CD4-positive, CD25-positive, alpha-beta regulatory T cell (primary cell): Measurements from ENCODE around the gene ZNF814. TPM values are rescaled to one million over a fixed set of nuclear protein-coding genes. Genes with fewer than 3 reads are reported as not detected.
"Not testable (repeated sequence)": the region's sequence is repeated elsewhere in the genome, so short reads cannot be mapped to it uniquely, and the experiment has no call there.

Experiments
- ATAC-seq, 2 donors: fragments of 150-1000 bp; cut with Tn5 transposase; one replicate each; pipeline ENCODE4 v1.10.0; 2021; ENCODE audit warnings: low read depth in 2 of 2, moderate number of reproducible peaks in 2 of 2, moderate library complexity in 1 of 2
- DNase-seq, 3 donors: peaks; one replicate each; pipeline versions ENCODE4 v3.0.0 to v3.0.0-alpha.2; 2012 to 2022; ENCODE audit warnings: mixed read lengths in 1 of 3
- H3K27ac ChIP-seq: one replicate; pipeline ENCODE4 v1.7.0; 2013; ENCODE audit warnings: mild to moderate bottlenecking, low read length; ENCODE audit not compliant: insufficient read depth, poor library complexity, severe bottlenecking
- H3K27me3 ChIP-seq: one replicate; pipeline ENCODE4 v1.7.0; 2013; ENCODE audit warnings: low read length; ENCODE audit not compliant: control insufficient read depth, insufficient read depth
- H3K36me3 ChIP-seq: one replicate; pipeline ENCODE4 v1.7.0; 2013; ENCODE audit warnings: mild to moderate bottlenecking, low read length, moderate library complexity; ENCODE audit not compliant: control insufficient read depth, insufficient read depth
- H3K4me1 ChIP-seq: 2 replicates; pipeline ENCODE4 v1.7.0; 2013; ENCODE audit warnings: mild to moderate bottlenecking, low read length; ENCODE audit not compliant: insufficient read depth, control insufficient read depth, poor library complexity, severe bottlenecking
- H3K4me3 ChIP-seq: one replicate; pipeline ENCODE4 v1.7.0; 2013; ENCODE audit warnings: low read depth, mild to moderate bottlenecking, low read length, moderate library complexity
- H3K9me3 ChIP-seq, 2 experiments: 1 replicate in 1 of 2; 2 replicates in 1 of 2; pipeline ENCODE4 v1.7.0; 2013; ENCODE audit warnings: low read length in 2 of 2, mild to moderate bottlenecking in 1 of 2, moderate library complexity in 1 of 2; ENCODE audit not compliant: control insufficient read depth in 2 of 2
- H3K27ac Mint-ChIP-seq, 3 donors: one replicate each; pipeline ENCODE4 v1.8.0; 2020 to 2022; ENCODE audit warnings: mild to moderate bottlenecking in 3 of 3, mixed read lengths in 3 of 3, moderate library complexity in 2 of 3
- H3K27me3 Mint-ChIP-seq: one replicate; pipeline ENCODE4 v1.8.0; 2022; ENCODE audit warnings: mild to moderate bottlenecking, mixed read lengths
- H3K36me3 Mint-ChIP-seq: one replicate; pipeline ENCODE4 v1.8.0; 2020; ENCODE audit warnings: mixed read lengths
- H3K4me1 Mint-ChIP-seq, 4 donors: one replicate each; pipeline ENCODE4 v1.8.0; 2020 to 2022; ENCODE audit warnings: mixed read lengths in 4 of 4, mild to moderate bottlenecking in 1 of 4
- H3K4me3 Mint-ChIP-seq, 4 donors: one replicate each; pipeline ENCODE4 v1.8.0; 2020 to 2022; ENCODE audit warnings: mild to moderate bottlenecking in 4 of 4, mixed read lengths in 4 of 4, moderate library complexity in 3 of 4
- H3K9me3 Mint-ChIP-seq, 7 donors: one replicate each; pipeline ENCODE4 v1.8.0; 2020 to 2022; ENCODE audit warnings: mixed read lengths in 7 of 7, mild to moderate bottlenecking in 3 of 7, moderate library complexity in 2 of 7
- polyA plus RNA-seq, 4 donors: library from polyadenylated mRNA; unstranded; fragments of 300-500 nt; fragmentation: Illumina TruSeq; gene quantifications; one replicate each; pipeline ENCODE4 v1.2.3, GENCODE V29; 2021
- total RNA-seq: library from RNA; stranded (reverse); gene quantifications from one replicate; pipeline ENCODE4 v1.2.3, GENCODE V29; 2022

Gene ZNF814
- total and polyA plus RNA-seq, 5 donors from 2014 or later = 3.1 to 13.4 (median 11.1) TPM

DNA sequence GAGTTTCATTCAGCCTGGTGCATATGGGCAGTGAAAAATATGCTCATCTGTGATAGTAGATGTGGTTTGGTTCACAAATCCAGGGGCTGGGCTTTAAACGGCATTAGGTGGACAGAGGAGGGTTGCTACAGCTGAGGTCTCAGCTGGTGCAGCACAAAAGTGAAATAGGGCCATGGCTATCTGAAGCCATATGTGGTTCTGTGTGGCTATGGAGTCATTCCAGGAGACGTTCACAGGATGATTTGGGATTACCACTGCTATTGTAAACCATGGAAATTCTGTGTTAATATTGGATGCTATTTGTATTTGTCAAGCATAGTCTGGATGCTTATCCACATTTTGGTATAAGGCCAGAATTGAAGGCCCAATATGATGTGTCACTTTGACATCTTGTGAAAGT is 34.7 kb downstream of the ZNF814 start:
- not testable (repeated sequence) for H3K27ac Mint-ChIP-seq, DNase-seq, H3K27me3 Mint-ChIP-seq, ATAC-seq, H3K27me3 ChIP-seq, H3K4me3 Mint-ChIP-seq, H3K4me3 ChIP-seq, H3K27ac ChIP-seq
- Histone ChIP-seq H3K4me1 (peaks cover 15% of the 10 kb centered on the region), H3K9me3 (peaks cover 20 to 37% of the 10 kb centered on the region in 2 experiments), H3K36me3 (peaks cover 56% of the 10 kb centered on the region)
- H3K9me3 Mint-ChIP-seq = peaks cover 0 to 48% (median 20%) of the 10 kb centered on the region in 7 donors
- H3K36me3 Mint-ChIP-seq = peaks cover 61% of the 10 kb centered on the region
- peaks cover 17 to 37% (median 25%) of the 10 kb centered on the region in 4 donors for H3K4me1 Mint-ChIP-seq

DNA sequence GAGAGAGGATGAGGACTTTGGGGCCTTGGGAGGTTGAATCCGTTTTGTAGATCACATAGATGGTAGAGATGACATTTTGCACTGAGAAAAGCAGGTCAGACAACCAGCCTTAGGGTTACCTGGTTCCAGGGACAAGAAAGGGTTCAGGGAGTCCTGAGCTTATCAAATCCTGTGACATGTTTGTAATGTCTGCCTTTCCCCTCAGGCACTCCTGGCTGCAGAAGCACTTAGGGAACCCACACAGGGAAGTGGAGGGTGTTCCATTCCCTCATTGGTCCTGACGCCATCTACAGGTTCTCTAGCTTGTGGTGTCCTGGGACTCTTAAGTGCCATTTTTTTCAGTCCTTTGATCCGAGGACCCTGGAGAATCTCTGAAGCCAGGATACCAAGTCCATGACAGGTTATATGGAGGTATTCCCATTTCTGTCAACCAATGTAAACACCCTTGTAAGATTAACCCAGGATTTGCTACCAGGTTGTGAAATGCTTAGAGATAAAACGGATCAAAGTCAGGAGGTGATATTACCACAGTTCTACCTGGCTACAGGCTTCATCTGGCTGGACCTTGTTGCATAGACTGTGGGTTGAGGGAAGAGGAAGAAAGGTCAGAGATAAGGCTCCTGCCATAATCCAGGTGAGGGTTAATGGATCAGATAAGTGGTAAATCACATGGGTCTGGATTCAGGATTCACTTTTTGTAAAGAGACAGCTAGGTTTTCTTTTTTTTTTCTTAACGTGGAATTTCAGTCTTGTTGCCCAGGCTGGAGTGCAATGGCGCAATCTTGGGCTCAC is 36.8 kb downstream of the ZNF814 start:
- H3K4me3 ChIP-seq, DNase-seq, H3K27me3 Mint-ChIP-seq, ATAC-seq, H3K27ac ChIP-seq, H3K27me3 ChIP-seq: not testable (repeated sequence)
- Mint-ChIP-seq H3K27ac (peak overlapping the region in 1 of 3 donors; percentile 47), H3K4me1 (peaks cover 17 to 38% (median 26%) of the 10 kb centered on the region in 4 donors), H3K36me3 (peaks cover 47% of the 10 kb centered on the region), H3K4me3 (peak overlapping the region in 1 of 4 donors; percentile 22), H3K9me3 (peaks cover 0 to 38% (median 15%) of the 10 kb centered on the region in 7 donors)
- Histone ChIP-seq H3K4me1 (peaks cover 15% of the 10 kb centered on the region), H3K36me3 (peaks cover 38% of the 10 kb centered on the region), H3K9me3 (peaks cover 14 to 23% of the 10 kb centered on the region in 2 experiments)

DNA sequence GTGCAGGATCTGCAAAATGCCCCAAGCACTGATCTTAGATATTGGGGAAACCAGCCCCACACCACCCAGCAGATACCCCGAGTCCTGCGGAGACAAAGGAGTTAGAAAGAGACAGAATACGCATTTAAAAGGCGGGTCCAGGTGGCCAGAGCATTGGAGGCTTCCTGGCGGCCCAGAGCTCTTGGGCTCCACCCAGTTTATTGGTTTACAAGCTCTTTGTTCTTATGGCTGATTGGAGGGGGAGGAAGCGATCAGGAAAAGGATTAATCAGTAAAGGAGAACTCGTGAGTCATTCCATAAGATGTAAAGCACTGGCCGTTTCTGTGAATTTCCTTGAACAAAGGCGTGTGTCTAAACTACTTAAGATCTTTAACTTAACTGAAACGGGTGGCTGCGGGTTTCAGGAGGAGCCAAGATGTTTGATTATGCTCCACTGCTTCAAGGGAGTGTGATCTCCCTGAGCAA is 38.3 kb downstream of the ZNF814 start:
- H3K9me3 Mint-ChIP-seq = peaks cover 0 to 29% (median 12%) of the 10 kb centered on the region in 7 donors
- peak overlapping the region; percentile 91 to 95 (median 94) for H3K4me3 Mint-ChIP-seq
- Histone ChIP-seq H3K27ac (peak overlapping the region; percentile 89), H3K27me3 (no peaks in the 10 kb centered on the region), H3K36me3 (peaks cover 24% of the 10 kb centered on the region), H3K4me3 (peak overlapping the region; percentile 92), H3K9me3 (peaks cover 9 to 10% of the 10 kb centered on the region in 2 experiments), H3K4me1 (peaks cover 15% of the 10 kb centered on the region)
- peaks cover 37% of the 10 kb centered on the region for H3K36me3 Mint-ChIP-seq
- peak in 2 of 3 donors; percentile 4 to 27 for DNase-seq
- peaks cover 17 to 38% (median 27%) of the 10 kb centered on the region in 4 donors for H3K4me1 Mint-ChIP-seq
- no peaks in the 10 kb centered on the region for H3K27me3 Mint-ChIP-seq
- no peak for ATAC-seq
- peak overlapping the region; percentile 84 to 98 (median 97) for H3K27ac Mint-ChIP-seq

DNA sequence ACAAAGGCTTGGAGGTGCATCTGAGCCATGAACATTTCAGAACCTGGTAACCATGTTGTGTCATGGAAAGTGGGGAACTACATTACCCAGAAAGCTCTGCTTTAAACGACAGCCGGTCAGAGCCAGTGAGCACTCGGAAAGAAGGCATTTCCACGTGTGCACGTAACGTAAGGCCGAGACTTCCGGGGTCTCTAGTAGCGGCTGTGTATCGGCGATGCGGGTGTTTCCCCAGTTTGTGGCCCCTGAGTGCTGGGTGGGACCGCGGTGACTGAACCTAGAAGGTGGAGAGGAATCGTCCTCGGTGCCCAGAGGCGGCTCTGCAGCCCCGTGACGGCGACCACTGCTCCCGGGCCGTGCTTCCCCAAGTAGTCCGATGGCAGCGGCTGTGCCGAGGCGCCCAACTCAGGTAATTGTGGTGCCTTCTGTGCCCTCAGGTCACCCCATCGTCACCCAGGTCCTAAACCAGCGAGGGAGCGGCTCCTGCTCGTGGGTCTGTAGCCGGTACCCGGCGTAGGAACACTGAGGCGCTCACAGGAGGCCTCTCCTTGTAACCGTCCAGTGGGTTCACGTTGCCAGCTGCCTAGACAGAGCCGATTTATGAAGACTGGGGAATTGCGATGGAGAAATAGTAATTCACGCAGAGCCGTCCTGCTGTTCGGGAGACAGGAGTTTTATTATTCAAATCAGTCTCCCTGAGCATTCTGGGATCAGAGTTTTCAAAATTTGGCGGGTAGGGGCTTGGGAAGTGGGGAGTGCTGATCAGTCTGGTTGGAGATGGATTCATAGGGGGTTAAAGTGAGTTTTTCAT is 39.0 kb downstream of the ZNF814 start, which contains the start of gene ZNF587:
ZNF587 (plus strand) TSS at position 194 of the 808 bp plus-strand sequence; CDS start at position 374, 180 bp downstream.
- peaks cover 17 to 38% (median 27%) of the 10 kb centered on the region in 4 donors for H3K4me1 Mint-ChIP-seq
- H3K36me3 Mint-ChIP-seq = peaks cover 37% of the 10 kb centered on the region
- not testable (repeated sequence) for H3K9me3 ChIP-seq, H3K27me3 Mint-ChIP-seq, H3K27me3 ChIP-seq
- peaks cover 18% of the 10 kb centered on the region for H3K36me3 ChIP-seq
- H3K27ac ChIP-seq = peak within 1 kb of the TSS; percentile 89
- peaks cover 0 to 28% (median 11%) of the 10 kb centered on the region in 7 donors for H3K9me3 Mint-ChIP-seq
- H3K27ac Mint-ChIP-seq = peak within 1 kb of the TSS; percentile 95 to 98 (median 97)
- peak; percentile 77 to 93 (median 87) for DNase-seq
- peak; percentile 100 for ATAC-seq
- peak within 1 kb of the TSS; percentile 91 to 95 (median 94) for H3K4me3 Mint-ChIP-seq
- H3K4me3 ChIP-seq = peak within 1 kb of the TSS; percentile 92
- H3K4me1 ChIP-seq = peaks cover 15% of the 10 kb centered on the region

DNA sequence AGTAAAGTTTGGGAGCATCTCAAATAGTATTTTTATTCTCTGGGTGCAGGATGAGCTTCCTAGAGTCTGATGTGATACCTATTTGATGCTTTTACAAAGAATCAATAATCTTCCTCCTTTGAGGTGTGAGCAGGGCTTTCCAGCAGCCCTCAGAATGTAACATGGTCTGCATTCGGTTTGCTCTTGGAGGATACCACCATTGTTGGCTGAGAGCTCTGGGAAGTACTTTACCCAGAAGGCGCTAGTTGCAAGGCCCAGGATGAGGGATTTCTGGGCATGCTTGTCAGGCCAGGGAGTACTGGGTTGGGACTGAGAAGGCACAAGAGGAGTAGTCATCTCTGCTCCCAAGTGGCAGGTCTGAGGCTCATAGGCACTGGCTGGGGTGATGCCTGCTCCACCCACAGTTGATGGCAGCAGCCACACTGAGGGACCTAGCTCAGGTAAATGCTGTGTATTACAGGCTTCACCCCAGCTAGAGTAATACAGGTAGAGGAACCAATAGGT is 39.6 kb downstream of the ZNF814 start:
- H3K27me3 ChIP-seq, H3K27me3 Mint-ChIP-seq, H3K9me3 ChIP-seq, ATAC-seq, DNase-seq: not testable (repeated sequence)
- Histone ChIP-seq H3K4me1 (peaks cover 15% of the 10 kb centered on the region), H3K4me3 (peak overlapping the region; percentile 92), H3K36me3 (peaks cover 14% of the 10 kb centered on the region), H3K27ac (peak overlapping the region; percentile 89)
- Mint-ChIP-seq H3K9me3 (peaks cover 0 to 28% (median 9%) of the 10 kb centered on the region in 7 donors), H3K36me3 (peaks cover 36% of the 10 kb centered on the region), H3K4me1 (peaks cover 17 to 38% (median 31%) of the 10 kb centered on the region in 4 donors), H3K4me3 (peak overlapping the region; percentile 91 to 95 (median 94)), H3K27ac (peak overlapping the region in 2 of 3 donors; percentile 97 to 98)

DNA sequence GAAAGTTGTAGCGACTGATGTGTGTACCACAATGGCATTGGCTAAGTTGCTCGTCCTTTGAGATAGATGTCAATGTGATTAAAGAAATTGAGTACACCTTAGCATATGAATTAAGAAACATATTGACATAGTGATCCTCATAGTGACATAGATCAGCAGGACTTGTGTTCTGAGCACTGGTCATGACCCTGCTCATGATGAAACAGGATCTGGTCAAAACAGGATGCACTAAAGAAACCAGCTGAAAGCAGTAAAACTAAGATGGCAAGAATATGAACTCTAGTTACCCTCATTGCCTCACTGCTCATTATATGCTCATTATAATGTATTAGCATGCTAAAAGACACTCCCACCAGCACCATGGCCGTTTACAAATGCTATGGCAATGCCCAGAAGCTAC is 41.7 kb downstream of the ZNF814 start:
- H3K4me3 ChIP-seq, H3K27me3 Mint-ChIP-seq, ATAC-seq, H3K27ac ChIP-seq, H3K27ac Mint-ChIP-seq, H3K27me3 ChIP-seq, H3K9me3 ChIP-seq, H3K36me3 ChIP-seq, DNase-seq: not testable (repeated sequence)
- Mint-ChIP-seq H3K36me3 (peaks cover 27% of the 10 kb centered on the region), H3K4me3 (peak overlapping the region in 1 of 4 donors; percentile 21), H3K9me3 (peaks cover 0 to 18% (median 4%) of the 10 kb centered on the region in 7 donors), H3K4me1 (peaks cover 17 to 31% (median 26%) of the 10 kb centered on the region in 4 donors)
- H3K4me1 ChIP-seq = peaks cover 15% of the 10 kb centered on the region

DNA sequence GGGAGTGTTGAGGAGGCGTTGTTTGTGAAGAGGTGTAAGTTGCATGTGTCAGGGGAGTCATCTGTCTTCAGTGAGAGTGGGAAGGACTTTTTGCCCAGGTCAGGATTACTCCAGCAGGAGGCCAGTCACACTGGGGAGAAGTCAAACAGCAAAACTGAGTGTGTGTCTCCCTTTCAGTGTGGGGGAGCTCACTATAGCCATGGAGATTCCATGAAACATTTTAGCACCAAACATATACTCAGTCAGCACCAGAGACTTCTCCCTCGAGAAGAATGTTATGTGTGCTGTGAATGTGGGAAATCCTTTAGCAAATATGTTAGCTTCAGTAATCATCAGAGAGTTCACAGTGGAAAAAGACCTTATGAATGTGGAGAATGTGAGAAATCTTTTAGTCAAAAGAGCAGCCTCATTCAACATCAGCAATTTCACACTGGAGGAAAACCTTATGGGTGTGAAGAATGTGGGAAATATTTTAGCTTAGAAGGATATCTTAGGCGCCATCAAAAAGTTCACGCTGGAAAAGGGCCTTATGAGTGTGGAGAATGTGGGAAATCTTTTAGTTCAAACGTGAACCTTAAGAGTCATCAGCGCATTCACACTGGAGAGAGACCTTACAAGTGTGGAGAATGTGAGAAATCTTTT is 47.6 kb downstream of the ZNF814 start:
- H3K4me1 Mint-ChIP-seq = peaks cover 0 to 15% (median 15%) of the 10 kb centered on the region in 4 donors
- H3K27ac ChIP-seq = no peak overlapping the region
- H3K9me3 ChIP-seq = peaks cover 0 to 2% of the 10 kb centered on the region in 2 experiments
- H3K4me3 ChIP-seq = no peak overlapping the region
- peak overlapping the region in 1 of 3 donors; percentile 26 for H3K27ac Mint-ChIP-seq
- peaks cover 36% of the 10 kb centered on the region for H3K36me3 ChIP-seq
- DNase-seq (no peak), ATAC-seq (no peak)
- H3K36me3 Mint-ChIP-seq = peaks cover 37% of the 10 kb centered on the region
- H3K4me3 Mint-ChIP-seq = no peak overlapping the region
- no peaks in the 10 kb centered on the region for H3K27me3 Mint-ChIP-seq
- no peaks in the 10 kb centered on the region for H3K27me3 ChIP-seq
- no peaks in the 10 kb centered on the region for H3K9me3 Mint-ChIP-seq
- H3K4me1 ChIP-seq = no peaks in the 10 kb centered on the region
